RPMI8226 (cell line): ENCODE results near the gene PTPRE.

Experiments used
- DNase-seq: peaks from one replicate; pipeline ENCODE4 v3.0.0-alpha.2; 2015

The PTPRE gene

GRCh38 chr10:128005858-128006257, 99.0 kb downstream of the PTPRE start:
- no peak for DNase-seq

- DNase-seq, result no peak
These were observed 100.2 kb downstream of the PTPRE start for GRCh38 chr10:128007056-128007455.

DNA sequence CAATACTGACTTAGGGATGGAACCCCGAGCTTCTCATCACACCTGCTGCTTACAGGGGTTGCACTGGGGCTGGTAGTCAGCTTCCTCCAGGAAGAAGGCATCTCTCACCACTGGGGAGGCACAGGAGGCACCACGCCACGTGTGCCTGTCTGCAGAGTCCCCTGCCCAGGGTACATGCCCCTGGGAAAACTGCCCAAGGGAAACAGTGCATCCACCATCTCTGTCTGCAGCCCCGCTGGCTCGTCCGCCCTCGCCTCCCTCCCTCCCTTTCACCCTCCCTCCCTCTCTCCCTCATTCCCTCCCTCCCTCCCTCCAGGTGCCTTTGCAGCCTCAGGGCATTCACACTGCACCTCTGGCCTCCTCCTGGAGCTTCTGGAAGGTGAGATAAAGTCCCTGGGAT, 101.1 kb downstream of the PTPRE start:
- DNase-seq, result no peak

GRCh38 chr10:128008521-128009250, 101.8 kb downstream of the PTPRE start:
- no peak for DNase-seq

DNA sequence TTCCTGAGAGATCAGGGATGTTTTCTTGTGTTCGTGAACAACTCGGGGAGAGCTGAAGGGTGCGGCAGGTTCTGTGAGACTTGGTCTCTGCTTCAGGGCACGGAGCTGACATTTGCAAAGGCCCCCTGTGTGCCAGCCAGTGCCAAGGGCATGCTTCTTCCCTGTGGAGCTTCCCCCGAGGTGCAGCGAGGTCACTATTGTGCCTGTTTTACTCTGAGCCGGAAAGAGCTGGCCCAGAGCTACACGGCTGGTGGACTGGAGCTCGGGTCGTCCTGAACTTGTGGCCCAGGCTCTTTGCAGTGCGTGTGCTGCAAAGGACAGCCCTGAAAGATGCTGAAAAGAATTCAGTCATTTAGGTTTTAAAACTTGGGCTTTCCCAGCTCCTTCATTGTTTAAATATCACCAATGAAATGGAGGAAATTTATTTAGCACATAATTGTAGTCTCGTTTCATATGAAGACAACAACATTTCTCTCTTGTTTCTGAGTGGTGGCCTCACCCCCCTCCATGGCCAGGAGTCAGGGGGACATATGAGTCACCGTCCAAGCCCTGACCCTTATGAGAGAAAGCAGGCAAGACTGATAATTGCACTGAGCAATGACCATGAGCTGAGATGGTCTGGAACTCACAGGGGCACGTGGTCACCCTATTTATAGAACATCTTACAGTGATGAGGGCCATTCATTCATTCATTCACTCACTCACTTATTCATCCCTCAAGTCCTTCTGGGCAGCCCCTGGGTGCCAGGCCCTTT, 102.6 kb downstream of the PTPRE start:
- DNase-seq, result no peak

GRCh38 chr10:128011059-128011979, 104.4 kb downstream of the PTPRE start:
- DNase-seq, result peak; percentile 40

DNA sequence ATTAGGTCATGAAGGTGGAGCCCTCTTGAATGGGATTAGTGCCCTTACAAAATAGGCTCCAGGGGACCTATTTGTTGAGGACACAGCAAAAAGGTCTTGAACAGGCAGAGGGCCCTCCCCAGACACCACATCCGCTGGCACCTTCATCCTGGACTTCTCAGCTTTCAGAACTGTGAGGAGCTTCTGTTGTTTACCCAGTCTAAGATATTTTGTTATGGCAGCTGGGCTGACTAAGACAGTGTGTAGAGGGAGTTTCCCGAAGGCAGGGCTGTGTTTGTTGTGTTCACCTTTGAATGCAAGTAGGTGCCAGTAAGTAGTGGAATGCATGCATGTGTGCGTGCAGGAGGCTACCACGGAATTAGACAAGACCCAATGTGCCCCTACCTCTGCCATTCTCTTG, 106.7 kb downstream of the PTPRE start:
- DNase-seq, result no peak

GRCh38 chr10:128014236-128014635, 107.3 kb downstream of the PTPRE start:
- DNase-seq, result no peak

- no peak for DNase-seq
These were observed 109.6 kb downstream of the PTPRE start for GRCh38 chr10:128016423-128017060.

DNA sequence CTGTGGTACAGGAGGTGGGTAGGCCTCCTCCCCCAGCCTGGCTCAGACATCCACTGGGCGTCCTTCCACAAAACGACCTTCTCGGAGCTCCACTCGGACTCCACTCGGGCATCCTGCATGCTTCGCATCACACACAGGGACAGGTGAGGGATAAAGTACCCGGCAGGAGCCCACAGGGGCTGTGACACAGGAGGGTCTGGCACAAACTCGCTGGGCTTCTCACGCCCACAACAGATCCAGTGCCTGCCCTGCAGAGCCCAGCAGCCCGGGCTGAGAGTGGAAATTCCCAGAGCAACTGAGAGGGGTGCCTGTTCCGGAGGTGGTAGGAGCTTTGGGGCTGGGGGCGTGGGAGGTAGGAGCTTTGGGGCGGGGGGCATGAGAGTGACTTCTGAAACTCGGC, 110.9 kb downstream of the PTPRE start:
- DNase-seq, result no peak

GRCh38 chr10:128018236-128018635, 111.3 kb downstream of the PTPRE start:
- no peak for DNase-seq

DNA sequence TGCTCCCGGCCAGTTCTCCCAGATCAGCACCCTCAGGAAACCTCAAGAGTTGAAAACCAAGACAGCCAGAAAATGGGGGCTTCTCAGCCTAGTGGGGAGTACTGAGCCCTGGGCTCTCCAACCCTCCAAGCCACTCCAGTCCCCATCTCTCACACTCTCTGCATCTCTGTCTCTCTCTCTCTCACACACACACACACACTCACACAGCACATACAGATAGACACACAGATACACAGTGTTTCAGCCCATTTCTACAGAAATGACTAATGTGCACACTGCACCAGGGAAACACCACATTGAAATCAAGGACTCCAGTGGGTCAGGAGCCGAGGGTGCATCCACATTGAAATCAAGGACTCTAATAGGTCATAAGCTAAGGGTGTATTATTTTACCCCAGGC, 111.8 kb downstream of the PTPRE start:
- no peak for DNase-seq

GRCh38 chr10:128022261-128023196, 115.6 kb downstream of the PTPRE start:
- no peak for DNase-seq

GRCh38 chr10:128024426-128024825, 117.5 kb downstream of the PTPRE start:
- no peak for DNase-seq

- no peak for DNase-seq
These were observed 118.5 kb downstream of the PTPRE start for GRCh38 chr10:128025437-128025836.

- no peak for DNase-seq
These were observed 119.0 kb downstream of the PTPRE start for GRCh38 chr10:128025951-128026350.

- DNase-seq, result peak; percentile 43
These were observed 119.9 kb downstream of the PTPRE start for GRCh38 chr10:128026615-128027300.

GRCh38 chr10:128027306-128027705, 120.4 kb downstream of the PTPRE start:
- no peak for DNase-seq

DNA sequence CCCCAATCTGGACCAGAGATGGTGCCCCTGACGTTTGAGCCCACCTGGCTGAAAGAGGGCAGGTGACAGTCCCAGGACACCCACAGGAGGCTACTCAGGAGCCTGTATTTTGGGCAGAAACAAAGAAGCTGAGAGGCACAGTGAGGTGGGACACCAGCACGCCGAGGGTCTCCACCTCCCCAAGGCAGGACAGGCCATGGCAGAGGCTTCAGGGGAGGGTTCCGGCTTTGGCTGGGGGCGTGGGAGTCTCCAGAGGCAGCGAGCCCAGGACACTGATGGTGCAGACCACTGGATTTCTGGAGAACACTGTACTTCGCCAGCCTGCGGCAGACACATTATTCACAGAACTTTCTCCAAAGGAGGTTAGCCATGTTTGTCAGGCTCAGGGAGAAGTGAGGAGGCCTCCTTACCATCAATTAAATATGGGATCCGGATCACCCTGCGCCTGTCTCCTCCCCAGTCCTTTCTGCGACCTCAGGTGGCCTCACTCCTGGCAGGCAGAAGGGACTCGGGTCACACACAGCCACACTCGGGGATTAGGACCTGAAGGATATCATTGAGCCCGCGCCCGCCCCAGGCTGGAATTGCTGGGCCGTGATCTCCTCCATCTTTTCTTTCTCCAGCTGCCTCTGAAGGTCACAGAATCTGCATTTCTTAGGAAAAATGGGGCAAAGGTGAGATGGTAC, 121.1 kb downstream of the PTPRE start:
- no peak for DNase-seq

GRCh38 chr10:128028508-128029289, 121.8 kb downstream of the PTPRE start:
- DNase-seq, result no peak
